ENCODE data around the gene DTX3.
A peak's percentile ranks its signal among the peaks of the same experiment; 100 is the strongest.
"Not testable (repeated sequence)": the region's sequence is repeated elsewhere in the genome, so short reads cannot be mapped to it uniquely, and the experiment has no call there.

Gene DTX3

DNA sequence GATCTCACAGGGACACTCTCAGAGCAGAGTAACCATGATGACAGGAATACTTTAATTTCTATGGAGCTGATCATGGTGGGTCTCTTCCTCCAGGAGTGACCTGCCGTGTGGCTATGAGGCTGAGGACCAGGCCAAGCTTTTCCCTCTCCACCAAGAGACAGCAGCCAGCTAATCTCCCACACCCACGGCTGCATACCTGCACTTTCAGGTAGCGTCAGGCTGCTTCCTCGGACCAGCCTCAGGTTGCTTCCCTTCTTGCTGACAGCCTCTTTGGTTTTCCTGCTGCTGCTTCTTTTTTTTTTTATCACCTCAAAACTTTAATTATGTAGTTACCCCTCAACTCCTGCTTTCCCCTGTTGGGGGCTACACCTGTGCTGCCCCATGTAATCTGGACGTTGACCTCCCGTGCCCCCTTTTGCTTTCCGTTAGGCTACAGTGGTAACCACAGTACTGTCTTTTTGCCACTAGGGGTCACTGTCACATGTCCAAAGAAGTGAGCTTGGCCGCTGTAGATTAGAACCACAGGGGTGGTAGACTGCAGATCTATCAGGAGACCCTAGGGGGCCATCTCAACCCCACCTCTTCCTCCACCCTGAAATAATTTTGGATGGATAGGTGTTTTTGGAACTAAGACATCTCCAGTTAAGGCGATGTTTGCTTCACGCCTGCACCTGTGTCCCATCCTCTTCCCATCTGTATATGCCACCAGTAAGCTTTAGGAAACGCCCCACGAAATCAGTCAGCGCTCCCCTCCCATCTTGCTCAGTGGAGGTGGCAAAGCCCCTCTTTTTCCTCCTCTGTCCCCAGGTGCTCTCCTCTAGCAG, 21.4 kb upstream of the DTX3 start:
- peak in 42 of 51 donors; percentile 1 to 75 (median 30) for DNase-seq

- no peak for DNase-seq
These were observed 20.6 kb upstream of the DTX3 start for GRCh38 chr12:57584050-57584449.

DNA sequence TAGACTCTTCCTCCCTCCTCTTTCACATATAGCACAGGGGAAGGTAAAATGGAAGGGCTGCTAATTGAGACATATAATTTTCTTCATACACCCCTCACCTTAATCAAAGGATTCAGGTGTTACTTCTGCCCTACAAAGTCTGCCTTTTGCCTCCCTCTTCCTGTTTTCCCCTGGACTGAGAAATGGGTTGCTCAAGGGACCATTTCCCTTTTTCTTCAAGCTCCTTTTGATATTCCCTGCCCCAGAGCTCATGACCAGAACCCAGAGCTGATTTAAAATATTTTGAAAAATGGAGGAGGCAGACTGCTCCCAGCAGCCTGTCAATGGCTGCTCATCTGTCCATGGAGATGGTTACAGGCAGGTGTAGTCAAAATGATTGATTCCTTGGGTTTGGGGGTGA, 19.9 kb upstream of the DTX3 start:
- DNase-seq = no peak

DNA sequence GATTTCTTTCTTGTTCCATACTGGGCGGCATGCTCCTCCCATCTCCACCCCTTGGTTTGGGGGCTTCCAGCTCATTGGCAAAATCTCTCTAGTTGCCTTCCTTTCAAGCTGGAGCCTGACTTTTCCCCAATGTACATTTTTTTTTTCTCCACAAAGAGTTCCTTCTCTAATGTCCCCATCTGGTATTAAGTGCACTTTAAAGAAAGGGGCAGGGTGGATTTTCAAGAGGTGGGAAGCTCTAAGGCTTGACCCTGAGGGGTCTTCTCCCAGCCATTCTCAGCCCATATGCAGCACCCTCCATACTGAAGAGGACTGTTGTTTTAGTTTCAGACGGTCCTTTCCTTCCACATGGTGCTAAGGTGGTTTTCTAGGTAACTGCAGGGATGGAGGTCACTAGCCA, 19.5 kb upstream of the DTX3 start:
- DNase-seq = no peak

DNA sequence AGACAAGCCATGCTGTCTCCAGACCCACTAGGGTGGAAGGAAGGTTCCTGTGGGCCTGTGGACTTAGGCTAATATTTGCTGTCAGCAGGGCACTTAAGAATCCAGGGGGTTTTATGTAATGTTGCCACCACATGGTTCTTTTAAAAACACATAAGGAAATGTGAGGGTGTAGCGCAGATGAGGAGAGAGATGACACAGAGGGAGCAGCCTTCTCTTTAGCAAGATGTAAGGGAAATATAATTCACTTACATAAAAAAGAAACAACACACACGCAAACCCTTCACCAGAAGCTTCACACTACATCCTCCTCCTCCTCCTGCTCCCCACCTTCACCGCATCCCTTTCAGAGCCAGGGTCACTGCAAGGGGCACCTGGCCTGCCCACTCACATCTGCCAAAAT, 18.5 kb upstream of the DTX3 start:
- DNase-seq = no peak

- DNase-seq = no peak
These were observed 17.7 kb upstream of the DTX3 start for GRCh38 chr12:57586832-57587429.

GRCh38 chr12:57588951-57589610, 15.5 kb upstream of the DTX3 start:
- DNase-seq = not testable (repeated sequence)

GRCh38 chr12:57590479-57590863, 14.2 kb upstream of the DTX3 start:
- no peak for DNase-seq

DNA sequence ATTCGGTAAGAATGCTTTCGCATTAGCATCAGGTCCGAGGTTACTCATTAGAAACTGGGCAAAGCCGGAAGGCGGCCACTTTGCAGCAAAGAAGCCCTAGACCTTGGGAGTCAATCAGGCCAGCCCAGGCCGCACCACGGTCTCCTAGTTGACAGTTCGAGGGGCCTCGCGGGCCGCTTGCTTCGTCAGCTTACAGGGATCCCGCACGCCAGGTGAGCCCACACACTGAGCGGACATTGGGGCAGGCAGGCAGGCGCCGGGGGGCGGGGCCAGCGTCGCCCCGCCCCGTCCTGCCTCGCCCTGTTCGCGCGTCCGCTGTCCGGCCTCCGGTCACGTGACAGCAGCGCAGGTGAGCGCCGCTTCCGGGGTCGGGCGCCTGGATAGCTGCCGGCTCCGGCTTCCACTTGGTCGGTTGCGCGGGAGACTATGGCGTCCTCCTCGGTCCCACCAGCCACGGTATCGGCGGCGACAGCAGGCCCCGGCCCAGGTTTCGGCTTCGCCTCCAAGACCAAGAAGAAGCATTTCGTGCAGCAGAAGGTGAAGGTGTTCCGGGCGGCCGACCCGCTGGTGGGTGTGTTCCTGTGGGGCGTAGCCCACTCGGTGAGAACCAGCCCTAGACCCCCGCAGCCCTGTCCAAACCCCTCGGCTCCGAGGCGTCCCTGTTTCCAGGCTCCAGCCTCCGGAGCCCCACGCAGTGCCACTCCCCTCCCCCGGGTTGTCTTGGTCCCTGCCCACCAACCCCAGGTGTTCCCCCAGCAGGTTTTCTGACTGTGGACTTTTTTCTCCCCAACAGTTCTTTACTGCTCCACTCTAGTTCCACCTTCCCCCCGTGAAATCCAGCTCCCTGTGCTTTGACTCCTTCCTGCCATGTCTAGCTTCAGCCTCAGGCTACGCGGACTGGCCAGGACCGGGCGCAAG, 13.5 kb upstream of the DTX3 start, which contains the start of gene PIP4K2C:
PIP4K2C (plus strand) TSS at position 329 of the 918 bp plus-strand sequence; CDS start at position 427, 98 bp downstream.
- DNase-seq = peak in 50 of 51 donors; percentile 21 to 87 (median 69)

GRCh38 chr12:57591782-57592325, 12.8 kb upstream of the DTX3 start:
- DNase-seq = peak in 1 of 51 donors; percentile 32

DNA sequence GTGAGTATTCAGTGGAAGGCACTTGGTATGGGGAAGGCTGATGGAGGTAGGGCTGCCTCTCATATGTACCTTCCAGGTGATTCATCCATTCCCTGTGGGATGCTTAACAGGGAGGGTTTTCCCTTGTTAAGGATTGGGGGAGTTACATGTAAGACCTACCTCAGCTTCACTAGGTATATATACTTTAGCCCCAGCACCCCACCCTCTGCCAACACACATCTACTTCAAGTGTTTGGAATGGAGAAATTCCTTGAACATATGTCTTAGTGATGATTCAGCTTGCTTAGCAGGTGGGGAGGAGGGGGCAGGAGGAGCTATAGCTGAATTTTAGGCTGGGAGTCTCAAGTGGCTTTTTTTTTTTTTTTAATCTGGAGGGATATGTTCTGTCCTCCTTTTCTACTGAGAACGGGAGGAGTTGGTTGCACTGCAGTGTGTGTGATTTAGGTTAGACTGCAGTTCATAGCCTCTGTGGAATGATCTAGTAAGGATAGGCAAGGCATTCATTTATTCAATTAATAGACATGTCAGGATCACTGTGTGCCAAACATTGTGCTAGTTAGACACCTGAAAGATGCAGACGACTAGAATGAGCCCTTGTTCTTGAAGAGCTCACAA, 12.0 kb upstream of the DTX3 start:
- DNase-seq = peak in 1 of 51 donors; percentile 28

GRCh38 chr12:57593187-57593586, 11.4 kb upstream of the DTX3 start:
- DNase-seq = no peak

GRCh38 chr12:57600395-57600794, 4.2 kb upstream of the DTX3 start:
- DNase-seq = no peak

DNA sequence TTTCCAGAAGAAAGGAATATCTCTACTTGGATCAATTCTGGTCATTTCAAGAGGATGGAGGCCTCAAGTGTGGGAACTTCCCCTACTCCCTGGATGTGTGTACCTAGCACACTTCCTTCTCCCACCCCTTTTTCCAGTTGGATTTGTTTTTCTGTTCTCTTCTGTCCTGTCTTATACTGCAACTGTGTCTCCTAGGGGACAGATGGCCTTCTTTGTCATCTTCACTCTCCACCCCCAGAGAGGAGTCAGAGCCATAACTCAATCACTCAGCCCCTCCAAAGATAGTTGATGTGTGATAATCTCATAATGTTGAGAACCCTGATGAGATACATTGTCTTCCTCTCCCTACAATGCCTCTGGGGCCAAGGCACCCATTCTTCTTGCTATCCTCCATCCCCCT, 2.1 kb upstream of the DTX3 start:
- no peak for DNase-seq

DNA sequence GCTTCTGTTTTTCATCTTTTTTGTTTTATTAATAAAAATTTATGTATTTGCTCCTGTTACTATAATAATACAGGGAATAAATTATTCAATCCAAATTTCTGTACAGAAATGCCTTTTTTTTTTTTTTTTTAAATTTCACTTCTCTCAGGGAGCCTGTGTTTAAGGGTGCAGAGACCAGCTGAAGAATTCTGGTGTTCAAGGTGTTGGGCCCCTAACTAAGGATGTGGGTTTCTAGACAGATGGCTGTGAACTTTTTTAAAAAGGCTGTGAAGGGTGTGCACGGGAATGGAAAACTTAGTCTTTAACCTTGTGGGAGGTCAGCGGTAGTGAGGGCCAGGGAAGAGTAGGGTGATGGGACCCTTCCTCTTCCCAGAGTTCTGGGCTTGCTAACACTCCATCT, 1.3 kb upstream of the DTX3 start:
- DNase-seq = no peak

DNA sequence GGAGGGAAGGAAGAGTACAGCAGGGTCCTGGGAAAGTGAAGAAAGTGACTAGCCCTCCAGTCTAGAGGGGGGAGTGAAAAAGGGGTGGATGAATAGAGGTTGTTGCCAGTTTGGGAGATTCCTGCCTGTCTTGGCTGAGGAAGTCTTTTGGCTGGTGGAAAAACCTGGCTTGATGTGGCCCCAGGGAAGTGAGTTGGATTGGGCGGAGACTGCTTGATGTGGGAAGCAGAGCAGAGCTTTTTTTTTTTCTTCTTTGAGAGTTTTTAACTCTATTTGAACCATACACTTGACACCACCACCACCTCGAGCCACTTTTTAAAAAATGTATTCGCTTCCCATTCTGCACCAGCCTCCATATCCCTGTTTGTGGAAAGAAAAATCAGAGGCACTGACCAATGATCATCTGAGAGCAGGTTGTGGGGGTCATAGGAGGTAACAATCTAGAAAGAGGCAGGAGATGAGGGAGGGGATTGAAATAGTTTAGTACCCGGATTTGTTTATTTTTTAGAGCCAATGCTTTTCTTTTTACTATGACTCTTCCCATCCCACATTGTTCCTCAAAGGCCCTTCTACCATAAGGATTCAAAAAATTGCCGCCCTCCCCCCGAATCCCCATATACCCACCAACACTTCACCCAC, 690 bp upstream of the DTX3 start:
- DNase-seq = peak in 23 of 51 donors; percentile 3 to 74 (median 33)

GRCh38 chr12:57604992-57605810, 577 bp downstream of the DTX3 start:
- DNase-seq = peak in 17 of 51 donors; percentile 12 to 56 (median 41)

DNA sequence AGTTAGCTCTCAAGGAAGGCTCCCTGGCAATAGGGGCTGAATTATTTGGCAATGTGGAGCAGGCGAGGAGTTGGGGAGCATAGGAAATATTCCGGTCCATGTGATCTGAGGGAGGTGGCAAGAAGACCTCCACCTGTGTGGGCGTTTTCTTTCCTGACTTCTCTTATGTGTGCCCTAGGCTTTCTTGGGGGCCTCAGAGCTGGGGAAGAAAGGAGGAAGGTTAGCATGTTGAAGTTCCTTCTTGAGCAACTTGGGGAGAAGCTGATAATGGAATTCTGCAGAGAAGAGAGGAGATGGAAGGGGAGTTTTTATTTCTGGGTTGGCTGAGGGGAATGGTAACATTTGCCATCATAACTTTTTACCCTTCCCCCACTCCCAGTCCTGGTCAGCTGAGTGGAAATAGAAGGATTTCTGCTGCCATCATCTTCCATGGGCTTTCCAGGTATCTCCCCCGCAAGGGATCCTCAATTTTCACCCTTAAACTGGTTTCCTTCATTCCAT, 1.2 kb downstream of the DTX3 start:
- DNase-seq = no peak

GRCh38 chr12:57606399-57606798, 1.8 kb downstream of the DTX3 start:
- no peak for DNase-seq

Measured in hypothalamus (tissue), 51 donors.